Measurements from ENCODE around the gene ZNF799. TPM values are rescaled to one million over a fixed set of nuclear protein-coding genes. Genes with fewer than 3 reads are reported as not detected.
"Not testable (repeated sequence)": the region's sequence is repeated elsewhere in the genome, so short reads cannot be mapped to it uniquely, and the experiment has no call there.

Gene ZNF799
- 4.9 and 7.1 TPM in 2 replicates for total RNA-seq
- polyA plus RNA-seq = 2.6 and 3.8 TPM in 2 replicates

GRCh38 chr19:12400633-12401502 is at the start of gene ZNF799:
ZNF799 (minus strand) TSS chr19:12401271; CDS start chr19:12401070, 201 bp downstream.
- no peaks in the 10 kb centered on the region for H3K9me3 ChIP-seq (ENCODE audit: low read depth)
- TF ChIP-seq EZH2phosphoT487 (IDR thresholded peaks at IDR 0.05; ENCODE audit: low read depth, severe bottlenecking, unreplicated experiment) = no peak
- TF ChIP-seq CTCF (IDR thresholded peaks at IDR 0.05; ENCODE audit: poor library complexity) = peak; percentile 10
- no peaks in the 10 kb centered on the region for H3K27me3 ChIP-seq
- under 1% methylated on average over 67 of the region's 71 CpGs for WGBS (ENCODE audit: low lambda C conversion rate, missing lambda C conversion rate)
- peak within 1 kb of the TSS; percentile 89 for H3K27ac ChIP-seq
- no peaks in the 10 kb centered on the region for H4K20me1 ChIP-seq (ENCODE audit: insufficient read depth, poor library complexity, severe bottlenecking)
- peaks cover 5% of the 10 kb centered on the region for H3K4me1 ChIP-seq (ENCODE audit: insufficient read depth)
- no peaks in the 10 kb centered on the region for H3K9me2 ChIP-seq (replicated peaks; ENCODE audit: insufficient read depth)
- H3K79me2 ChIP-seq = peaks cover 30% of the 10 kb centered on the region
- DNase-seq (ENCODE audit: low spot score) = peak; percentile 97
- H3K4me2 ChIP-seq = peak within 1 kb of the TSS; percentile 82
- H3K4me3 ChIP-seq = peak within 1 kb of the TSS; percentile 78
- H2AFZ ChIP-seq = peak within 1 kb of the TSS; percentile 94
- H3K36me3 ChIP-seq (replicated peaks; ENCODE audit: insufficient read depth, low read depth) = no peaks in the 10 kb centered on the region

- Histone ChIP-seq H3K4me2 (no peak overlapping the region), H3K36me3 (replicated peaks; ENCODE audit: insufficient read depth, low read depth) (no peaks in the 10 kb centered on the region), H3K4me1 (ENCODE audit: insufficient read depth) (no peaks in the 10 kb centered on the region), H2AFZ (no peak overlapping the region), H3K9me2 (replicated peaks; ENCODE audit: insufficient read depth) (no peaks in the 10 kb centered on the region), H3K9me3 (ENCODE audit: low read depth) (peaks cover 18% of the 10 kb centered on the region), H3K27ac (no peak overlapping the region), H3K4me3 (no peak overlapping the region), H3K27me3 (no peaks in the 10 kb centered on the region), H4K20me1 (ENCODE audit: insufficient read depth, poor library complexity, severe bottlenecking) (no peaks in the 10 kb centered on the region), H3K79me2 (no peaks in the 10 kb centered on the region)
- no peak for DNase-seq (ENCODE audit: low spot score)
- 95% methylated on average over 10 of the region's 10 CpGs for WGBS (ENCODE audit: low lambda C conversion rate, missing lambda C conversion rate)
- no peak for TF ChIP-seq EZH2phosphoT487 (IDR thresholded peaks at IDR 0.05; ENCODE audit: low read depth, severe bottlenecking, unreplicated experiment)
Observed at GRCh38 chr19:12450844-12451243, 49.8 kb upstream of the ZNF799 start.

DNA sequence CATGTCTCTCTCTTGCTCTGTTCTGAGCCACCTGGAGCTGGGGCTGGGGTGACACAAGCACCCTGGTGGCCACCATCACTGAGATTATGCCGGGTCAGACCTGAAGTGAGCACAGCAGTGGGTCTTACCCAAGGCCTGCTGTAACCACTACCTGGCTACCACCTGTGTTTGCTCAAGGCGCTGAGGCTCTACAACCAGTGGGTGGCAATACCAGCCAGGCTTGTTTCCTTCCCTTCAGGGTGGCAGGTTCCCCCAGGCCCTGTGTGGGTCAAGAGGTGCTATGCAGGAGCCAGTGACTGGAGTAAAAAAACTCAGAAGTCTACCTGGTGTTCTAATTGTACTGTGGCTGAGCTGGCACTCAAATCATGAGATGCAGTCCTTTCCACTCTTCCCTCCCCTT is 47.7 kb upstream of the ZNF799 start:
- H3K27me3 ChIP-seq = no peaks in the 10 kb centered on the region
- no peaks in the 10 kb centered on the region for H3K9me2 ChIP-seq (replicated peaks; ENCODE audit: insufficient read depth)
- no peaks in the 10 kb centered on the region for H3K36me3 ChIP-seq (replicated peaks; ENCODE audit: insufficient read depth, low read depth)
- H3K9me3 ChIP-seq (ENCODE audit: low read depth) = peaks cover 3% of the 10 kb centered on the region
- no peak overlapping the region for H2AFZ ChIP-seq
- no peaks in the 10 kb centered on the region for H4K20me1 ChIP-seq (ENCODE audit: insufficient read depth, poor library complexity, severe bottlenecking)
- no peak overlapping the region for H3K4me3 ChIP-seq
- no peaks in the 10 kb centered on the region for H3K79me2 ChIP-seq
- TF ChIP-seq EZH2 (IDR thresholded peaks at IDR 0.05; ENCODE audit: borderline replicate concordance) = no peak
- no peak for TF ChIP-seq CTCF (IDR thresholded peaks at IDR 0.05; ENCODE audit: poor library complexity)
- no peak for TF ChIP-seq EZH2phosphoT487 (IDR thresholded peaks at IDR 0.05; ENCODE audit: low read depth, severe bottlenecking, unreplicated experiment)
- H3K27ac ChIP-seq = no peak overlapping the region
- H3K4me1 ChIP-seq (ENCODE audit: insufficient read depth) = no peaks in the 10 kb centered on the region
- WGBS (ENCODE audit: low lambda C conversion rate, missing lambda C conversion rate) = 95% methylated on average over 2 of the region's 2 CpGs
- no peak overlapping the region for H3K4me2 ChIP-seq
- no peak for DNase-seq (ENCODE audit: low spot score)

DNA sequence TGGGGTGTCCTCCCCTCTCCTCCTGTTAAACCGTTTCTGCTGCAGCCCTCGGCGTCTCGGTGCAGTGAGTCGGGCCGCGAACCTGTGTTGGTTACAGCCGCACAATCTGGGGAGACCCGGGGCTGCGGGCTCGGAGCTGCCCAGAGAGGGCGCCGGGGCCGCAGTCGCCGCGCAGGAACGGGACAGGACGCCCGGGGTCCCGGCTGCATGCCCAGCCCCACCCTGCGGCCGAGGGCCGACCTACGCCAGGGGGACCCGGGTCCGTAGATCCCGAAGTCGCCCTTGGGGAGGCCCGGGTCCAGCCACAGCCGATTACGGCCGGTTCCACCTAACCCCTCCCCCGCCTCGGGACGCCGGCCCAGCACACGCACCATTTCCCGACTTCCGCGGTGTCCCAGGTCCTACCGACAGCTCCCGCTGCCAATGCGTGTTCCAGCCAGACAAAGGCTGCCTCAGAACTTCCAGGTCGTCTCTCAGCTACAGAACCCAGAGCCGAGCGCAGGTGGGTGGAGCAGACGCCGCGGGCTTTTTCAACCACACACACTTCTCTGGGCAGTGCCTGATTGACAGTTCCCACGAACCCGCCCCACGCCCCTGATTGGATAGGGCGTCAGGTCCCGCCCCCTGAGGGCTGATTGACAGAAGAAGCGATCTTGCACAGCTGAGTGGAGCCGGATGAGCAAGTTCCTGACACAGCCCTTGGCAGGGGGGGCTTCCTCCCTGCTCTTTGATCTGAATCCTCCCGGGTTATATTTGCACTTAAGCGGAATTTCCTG is 39.7 kb upstream of the ZNF799 start, which contains the start of gene ZNF443:
Gene ZNF443 (minus strand): TSS at position 481 of the 776 bp plus-strand sequence. CDS start 107 bp downstream, at position 374.
- peaks cover 5% of the 10 kb centered on the region for H3K79me2 ChIP-seq
- peak within 1 kb of the TSS; percentile 70 for H2AFZ ChIP-seq
- peak within 1 kb of the TSS; percentile 89 for H3K4me2 ChIP-seq
- no peaks in the 10 kb centered on the region for H3K27me3 ChIP-seq
- peak within 1 kb of the TSS; percentile 83 for H3K4me3 ChIP-seq
- peak within 1 kb of the TSS; percentile 94 for H3K27ac ChIP-seq
- H3K9me2 ChIP-seq (replicated peaks; ENCODE audit: insufficient read depth) = no peaks in the 10 kb centered on the region
- no peaks in the 10 kb centered on the region for H4K20me1 ChIP-seq (ENCODE audit: insufficient read depth, poor library complexity, severe bottlenecking)
- TF ChIP-seq EZH2 (IDR thresholded peaks at IDR 0.05; ENCODE audit: borderline replicate concordance) (no peak), EZH2phosphoT487 (IDR thresholded peaks at IDR 0.05; ENCODE audit: low read depth, severe bottlenecking, unreplicated experiment) (no peak), CTCF (IDR thresholded peaks at IDR 0.05; ENCODE audit: poor library complexity) (peak; percentile 6)
- DNase-seq (ENCODE audit: low spot score) = peak; percentile 98
- H3K36me3 ChIP-seq (replicated peaks; ENCODE audit: insufficient read depth, low read depth) = no peaks in the 10 kb centered on the region
- H3K4me1 ChIP-seq (ENCODE audit: insufficient read depth) = no peaks in the 10 kb centered on the region
- under 1% methylated on average over 38 of the region's 59 CpGs for WGBS (ENCODE audit: low lambda C conversion rate, missing lambda C conversion rate)
- no peaks in the 10 kb centered on the region for H3K9me3 ChIP-seq (ENCODE audit: low read depth)

DNA sequence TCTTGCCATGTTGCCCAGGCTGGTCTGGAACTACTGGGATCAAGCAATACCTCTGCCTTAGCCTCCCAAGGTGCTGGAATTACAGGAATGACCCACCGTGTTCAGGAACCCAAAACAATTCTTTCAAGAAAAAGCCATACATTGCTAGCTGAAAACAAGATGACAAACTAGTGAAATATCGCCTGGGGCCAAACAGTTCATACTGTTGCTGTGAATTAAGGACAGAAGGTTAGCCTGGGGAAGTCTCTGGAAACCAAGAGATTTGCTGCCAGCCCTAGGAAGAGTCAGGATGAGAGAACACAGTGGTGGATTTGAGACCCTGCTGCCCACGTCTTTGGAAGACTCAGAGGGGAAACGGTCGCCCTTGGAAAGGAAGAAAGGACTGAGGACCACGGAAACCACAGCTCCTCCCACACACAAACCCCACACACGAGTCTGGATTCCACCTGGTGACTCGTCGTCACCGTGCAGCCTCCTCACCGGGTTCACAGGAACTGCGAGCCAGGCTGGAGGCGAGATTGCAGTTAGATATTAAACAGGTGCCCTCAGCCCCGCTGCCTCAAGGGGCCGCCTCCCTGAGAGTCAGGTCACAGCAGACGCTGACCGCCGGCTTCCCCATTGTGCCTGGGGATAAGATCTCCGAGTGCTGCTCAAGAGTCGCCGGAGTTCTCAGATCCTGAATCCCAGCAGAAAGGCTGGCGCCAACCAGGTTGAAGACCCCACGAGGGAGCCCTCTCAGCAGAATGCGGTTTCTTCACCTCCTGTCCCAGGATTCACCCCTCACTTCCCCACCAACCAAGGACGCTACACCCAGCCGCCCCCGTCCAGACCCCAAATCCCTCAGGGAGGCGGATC is 38.8 kb upstream of the ZNF799 start:
- WGBS (ENCODE audit: low lambda C conversion rate, missing lambda C conversion rate) = under 1% methylated on average over 23 of the region's 28 CpGs
- H3K9me3 ChIP-seq (ENCODE audit: low read depth); H3K79me2 ChIP-seq; H3K27me3 ChIP-seq; H3K4me1 ChIP-seq (ENCODE audit: insufficient read depth); H4K20me1 ChIP-seq (ENCODE audit: insufficient read depth, poor library complexity, severe bottlenecking); H3K36me3 ChIP-seq (replicated peaks; ENCODE audit: insufficient read depth, low read depth); H3K9me2 ChIP-seq (replicated peaks; ENCODE audit: insufficient read depth): not testable (repeated sequence)
- peak overlapping the region; percentile 70 for H2AFZ ChIP-seq
- peak overlapping the region; percentile 83 for H3K4me3 ChIP-seq
- H3K27ac ChIP-seq = peak overlapping the region; percentile 94
- peak overlapping the region; percentile 89 for H3K4me2 ChIP-seq
- DNase-seq (ENCODE audit: low spot score) = peak; percentile 28
